Adipose tissue (tissue), 3 donors: ENCODE data around the gene TMA7B. TPM values are rescaled to one million over a fixed set of nuclear protein-coding genes. Genes with fewer than 3 reads are reported as not detected.

ENCODE experiments used
- H3K27ac ChIP-seq: one replicate; pipeline ENCODE4 v1.5.1; 2013; ENCODE audit warnings: low read depth, low read length
- WGBS, 3 donors: extraction: QIAGEN DNeasy Blood & Tissue Kit; methylation state at CpG; one replicate each; pipeline ENCODE4 v1.1.7; 2013; 5-methylcytosine and 5-hydroxymethylcytosine counted together
- polyA plus RNA-seq, 3 donors: library from polyadenylated mRNA; stranded (reverse); fragments of 200-250 nt; gene quantifications; one replicate each; pipeline ENCODE4 v1.2.3, GENCODE V29; 2013
- donor health status: healthy with polysubstance abuse.
- donor health status: Bipolar disorder and iron deficiency.
- donor health status: healthy.

TMA7B gene
- polyA plus RNA-seq, 3 donors: 0.56 TPM; not detected in 2

GRCh38 chr22:40007853-40008710 is 47.9 kb downstream of the TMA7B start:
- H3K27ac ChIP-seq: no peak overlapping the region
- WGBS, 3 donors: 66 to 84% (median 66%) methylated on average over 27 of the region's 27 CpGs

GRCh38 chr22:40008726-40009291 is 48.6 kb downstream of the TMA7B start:
- 70 to 77% (median 72%) methylated on average over 10 of the region's 10 CpGs for WGBS, 3 donors
- peak overlapping the region; percentile 42 for H3K27ac ChIP-seq

- WGBS, 3 donors: 18 to 49% (median 28%) methylated on average over 11 of the region's 11 CpGs
- peak overlapping the region; percentile 42 for H3K27ac ChIP-seq
These were observed 49.1 kb downstream of the TMA7B start for GRCh38 chr22:40009292-40009774.

- H3K27ac ChIP-seq: no peak overlapping the region
- WGBS, 3 donors: 36 to 62% (median 52%) methylated on average over 24 of the region's 24 CpGs
These were observed 49.9 kb downstream of the TMA7B start for GRCh38 chr22:40009951-40010671.

- WGBS, 3 donors: 47 to 93% (median 89%) methylated on average over 6 of the region's 6 CpGs
These were observed 50.5 kb downstream of the TMA7B start for GRCh38 chr22:40010746-40011145.

More at GRCh38 chr22:40010746-40011145, 50.5 kb downstream of the TMA7B start:
- H3K27ac ChIP-seq: no peak overlapping the region

Other genes starting within 250 kb of the TMA7B start
- not detected for gene ENTHD1, start 66.6 kb upstream of the TMA7B start, polyA plus RNA-seq
- 1 to 10 TPM in 2 of 3 donors, under 1 TPM in 1; 0.41 to 2.1 (median 1.5) TPM for gene GRAP2, start 59.3 kb upstream of the TMA7B start, polyA plus RNA-seq
- gene FAM83F, start 34.6 kb downstream of the TMA7B start, polyA plus RNA-seq: 1 to 10 TPM in 2 of 3 donors, under 1 TPM in 1; 0.11 to 8.4 (median 1.2) TPM
- gene TNRC6B, start 217.5 kb downstream of the TMA7B start, polyA plus RNA-seq: 1 to 10 TPM; 1.7 to 7.2 (median 3.4) TPM